HL-60 (cell line): ENCODE results near the gene IRF7.

ENCODE experiments used
- DNase-seq, 2 experiments: peaks; one replicate each; pipeline ENCODE4 v3.0.0-alpha.2; 2010 to 2020; ENCODE audit warnings: low read depth in 1 of 2, low spot score in 1 of 2
- H3K27ac ChIP-seq: fragments of 250-450 bp; sonication (Bioruptor Pico); replicated peaks from 2 replicates; pipeline ENCODE4 v1.5.1; 2020; ENCODE audit warnings: mild to moderate bottlenecking, moderate library complexity
- H3K27me3 ChIP-seq: fragments of 250-450 bp; sonication (Bioruptor Pico); 2 replicates; pipeline ENCODE4 v1.5.1; 2021; ENCODE audit warnings: mild to moderate bottlenecking, moderate library complexity; ENCODE audit not compliant: insufficient read depth, poor library complexity, severe bottlenecking
- H3K4me3 ChIP-seq: replicated peaks from 2 replicates; pipeline ENCODE4 v1.5.1; 2011; ENCODE audit warnings: mild to moderate bottlenecking, control low read depth, low read length; ENCODE audit not compliant: insufficient read depth
- CTCF ChIP-seq: IDR thresholded peaks from one replicate; pipeline ENCODE4 v1.5.1; 2011; ENCODE audit warnings: low read length, control low read depth, inconsistent platforms; ENCODE audit not compliant: insufficient read depth
- GABPA ChIP-seq: IDR thresholded peaks from 2 replicates; pipeline ENCODE4 v1.6.1; 2012; ENCODE audit warnings: low read depth
- POLR2AphosphoS5 ChIP-seq: IDR thresholded peaks from 2 replicates; pipeline ENCODE4 v1.6.1; 2012; ENCODE audit warnings: low read depth
- REST ChIP-seq: IDR thresholded peaks from 2 replicates; pipeline ENCODE4 v1.6.1; 2012; ENCODE audit warnings: low read depth; ENCODE audit not compliant: insufficient replicate concordance
- SPI1 ChIP-seq: IDR thresholded peaks from 2 replicates; pipeline ENCODE4 v1.6.1; 2012; ENCODE audit warnings: low read depth, mild to moderate bottlenecking, borderline replicate concordance

IRF7 gene

GRCh38 chr11:578276-579035 is 37.3 kb downstream of the IRF7 start:
- DNase-seq, result no peak
- TF ChIP-seq SPI1, result no peak
- TF ChIP-seq GABPA, result no peak
- no peak for TF ChIP-seq CTCF
- no peak for TF ChIP-seq REST
- no peak for TF ChIP-seq POLR2AphosphoS5
- Histone ChIP-seq H3K27ac (no peak overlapping the region), H3K4me3 (no peak overlapping the region), H3K27me3 (peaks cover 4% of the 10 kb centered on the region)

- no peak for DNase-seq
- peak overlapping the region; percentile 93 for H3K4me3 ChIP-seq
- peaks cover 4% of the 10 kb centered on the region for H3K27me3 ChIP-seq
- TF ChIP-seq SPI1, result no peak
- TF ChIP-seq POLR2AphosphoS5, result no peak
- TF ChIP-seq GABPA, result no peak
- peak overlapping the region; percentile 85 for H3K27ac ChIP-seq
Observed at GRCh38 chr11:577611-577894, 38.2 kb downstream of the IRF7 start.

- TF ChIP-seq REST, result no peak
- TF ChIP-seq SPI1, result no peak
- TF ChIP-seq GABPA, result no peak
- no peak for TF ChIP-seq CTCF
- no peak for TF ChIP-seq POLR2AphosphoS5
- H3K4me3 ChIP-seq, result peak overlapping the region; percentile 93
- no peak for DNase-seq
- H3K27ac ChIP-seq, result peak overlapping the region; percentile 85
- peaks cover 4% of the 10 kb centered on the region for H3K27me3 ChIP-seq
Observed at GRCh38 chr11:576811-577610, 38.7 kb downstream of the IRF7 start.

- Histone ChIP-seq H3K4me3 (peak within 1 kb of the TSS; percentile 93), H3K27me3 (peaks cover 4% of the 10 kb centered on the region), H3K27ac (peak within 1 kb of the TSS; percentile 100)
- peak; percentile 54; the same call in 1 of the 2 replicates for TF ChIP-seq POLR2AphosphoS5
- TF ChIP-seq CTCF, result no peak
- TF ChIP-seq GABPA, result peak; percentile 93
- TF ChIP-seq REST, result peak; percentile 70
- peak; percentile 15; the same call in 1 of the 2 replicates for TF ChIP-seq SPI1
- peak; percentile 92 to 93 for DNase-seq
Observed at GRCh38 chr11:575996-576768, 39.6 kb downstream of the IRF7 start, which contains the start of gene PHRF1. Gene PHRF1 (plus strand): TSS chr11:576470. CDS start chr11:581513, 5,043 bp downstream.
